HG03354 (cell line): ENCODE data around the gene EDC3.

ENCODE experiments used
- ATAC-seq: cut with Tn5 transposase; IDR thresholded peaks from one replicate; pipeline ENCODE4 v1.9.1; 2021; ENCODE audit warnings: mild to moderate bottlenecking; ENCODE audit not compliant: unreplicated experiment, poor library complexity, severe bottlenecking

Gene EDC3

DNA sequence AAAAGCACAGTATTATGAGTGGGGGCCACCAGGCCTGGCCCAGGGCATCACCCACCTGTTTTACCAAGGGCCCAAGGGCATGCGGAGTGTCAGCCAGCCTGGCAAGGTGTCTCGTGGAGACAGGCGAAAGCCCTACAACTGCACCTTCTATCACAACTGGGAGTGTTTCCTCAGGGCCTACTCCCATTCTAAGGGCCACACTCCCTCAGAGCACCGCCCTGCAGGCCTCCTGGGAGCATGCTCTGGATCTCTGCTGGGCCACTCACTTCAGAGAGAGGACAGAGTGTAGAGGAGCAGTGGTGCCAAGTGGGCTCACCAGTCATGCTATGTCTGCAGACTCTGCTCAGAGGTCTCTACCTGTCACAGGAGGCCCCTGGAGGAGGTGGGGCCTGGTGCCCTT lies 101.4 kb downstream of the EDC3 start:
- no peak for ATAC-seq

- no peak for ATAC-seq
Measured at GRCh38 chr15:74593122-74593521, 102.7 kb downstream of the EDC3 start.

- ATAC-seq, result no peak
Measured at GRCh38 chr15:74592222-74592621, 103.6 kb downstream of the EDC3 start.

- ATAC-seq, result no peak
Measured at GRCh38 chr15:74589826-74590225, 106.0 kb downstream of the EDC3 start.

GRCh38 chr15:74585857-74586256 lies 110.0 kb downstream of the EDC3 start:
- no peak for ATAC-seq

DNA sequence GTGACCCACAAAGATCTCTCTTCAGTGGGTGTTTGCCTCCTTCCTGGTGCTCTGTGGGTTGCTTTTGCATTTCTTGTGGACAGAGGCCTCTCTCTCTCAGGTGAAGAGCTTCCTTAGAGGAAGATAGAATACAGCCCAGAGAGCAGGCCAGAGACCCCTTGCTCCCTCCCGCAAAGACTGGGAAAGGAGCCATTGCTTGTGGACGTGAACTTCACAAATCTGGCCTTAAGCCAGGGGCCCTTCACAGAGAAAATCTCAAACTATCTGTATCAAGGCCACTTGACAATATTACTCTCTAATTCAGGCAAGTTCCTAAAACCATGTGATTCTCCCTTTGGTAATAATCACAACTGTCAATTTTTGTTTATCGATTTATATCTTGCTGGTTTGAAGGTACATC lies 110.6 kb downstream of the EDC3 start:
- ATAC-seq, result no peak

DNA sequence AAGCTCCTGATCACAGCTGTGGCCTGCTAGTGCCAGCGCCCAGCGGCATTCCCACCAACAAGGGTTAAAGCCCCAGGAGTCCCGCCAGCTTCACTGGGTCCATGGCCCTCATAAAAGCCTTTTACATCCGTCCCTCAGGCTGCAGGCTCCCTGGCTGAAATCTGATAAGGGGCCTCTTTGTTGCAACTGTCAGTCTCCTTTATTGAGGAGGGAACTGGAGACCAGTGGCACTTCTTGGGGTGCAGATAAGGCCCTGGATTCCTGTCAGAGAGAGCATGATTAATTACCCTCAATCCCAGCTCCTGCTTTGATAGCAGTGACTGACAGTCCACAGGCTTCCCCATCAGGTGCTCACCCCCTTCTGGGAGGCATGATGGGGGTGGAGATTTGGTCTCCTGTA lies 111.0 kb downstream of the EDC3 start:
- no peak for ATAC-seq

GRCh38 chr15:74584204-74584603 lies 111.6 kb downstream of the EDC3 start:
- no peak for ATAC-seq
